Glutamatergic neuron (in vitro differentiated cells): ENCODE data around the gene FHIT. TPM values are rescaled to one million over a fixed set of nuclear protein-coding genes. Genes with fewer than 3 reads are reported as not detected.

Experiments
- DNase-seq: peaks from one replicate; pipeline ENCODE4 v3.0.0; 2022
- H3K27ac Mint-ChIP-seq: one replicate; pipeline ENCODE4 v1.8.0; 2020; ENCODE audit warnings: mild to moderate bottlenecking, mixed read lengths, inconsistent platforms; ENCODE audit not compliant: unreplicated experiment
- H3K27me3 Mint-ChIP-seq: one replicate; pipeline ENCODE4 v1.8.0; 2020; ENCODE audit warnings: mild to moderate bottlenecking, moderate library complexity, mixed read lengths, inconsistent platforms; ENCODE audit not compliant: unreplicated experiment
- H3K36me3 Mint-ChIP-seq: one replicate; pipeline ENCODE4 v1.8.0; 2020; ENCODE audit warnings: mild to moderate bottlenecking, mixed read lengths, inconsistent platforms; ENCODE audit not compliant: unreplicated experiment
- H3K4me1 Mint-ChIP-seq: one replicate; pipeline ENCODE4 v1.8.0; 2020; ENCODE audit warnings: mild to moderate bottlenecking, low read depth, mixed read lengths, inconsistent platforms; ENCODE audit not compliant: unreplicated experiment
- H3K4me3 Mint-ChIP-seq: one replicate; pipeline ENCODE4 v1.8.0; 2020; ENCODE audit warnings: mild to moderate bottlenecking, mixed read lengths, inconsistent platforms; ENCODE audit not compliant: unreplicated experiment
- H3K9me3 Mint-ChIP-seq: one replicate; pipeline ENCODE4 v1.8.0; 2020; ENCODE audit warnings: mild to moderate bottlenecking, moderate library complexity, mixed read lengths, inconsistent platforms; ENCODE audit not compliant: unreplicated experiment
- total RNA-seq: library from RNA; stranded (reverse); fragmentation: NEBNext Ultra II Directional; extraction: Animal tissue kit (Norgen Biotek cat#: 25700); gene quantifications from one replicate; pipeline ENCODE4 v1.2.1, GENCODE V29; 2021; ENCODE audit not compliant: unreplicated experiment
- TF ChIP-seq, protein P1 (sequence below): fragments of 200-600 bp; sonication (generic); IDR thresholded peaks from one replicate; pipeline ENCODE4 v1.5.0; 2021; ENCODE audit not compliant: partially characterized antibody, unreplicated experiment

Gene FHIT
- total RNA-seq, 1 donor from 2014 or later = 15.2 TPM

DNA sequence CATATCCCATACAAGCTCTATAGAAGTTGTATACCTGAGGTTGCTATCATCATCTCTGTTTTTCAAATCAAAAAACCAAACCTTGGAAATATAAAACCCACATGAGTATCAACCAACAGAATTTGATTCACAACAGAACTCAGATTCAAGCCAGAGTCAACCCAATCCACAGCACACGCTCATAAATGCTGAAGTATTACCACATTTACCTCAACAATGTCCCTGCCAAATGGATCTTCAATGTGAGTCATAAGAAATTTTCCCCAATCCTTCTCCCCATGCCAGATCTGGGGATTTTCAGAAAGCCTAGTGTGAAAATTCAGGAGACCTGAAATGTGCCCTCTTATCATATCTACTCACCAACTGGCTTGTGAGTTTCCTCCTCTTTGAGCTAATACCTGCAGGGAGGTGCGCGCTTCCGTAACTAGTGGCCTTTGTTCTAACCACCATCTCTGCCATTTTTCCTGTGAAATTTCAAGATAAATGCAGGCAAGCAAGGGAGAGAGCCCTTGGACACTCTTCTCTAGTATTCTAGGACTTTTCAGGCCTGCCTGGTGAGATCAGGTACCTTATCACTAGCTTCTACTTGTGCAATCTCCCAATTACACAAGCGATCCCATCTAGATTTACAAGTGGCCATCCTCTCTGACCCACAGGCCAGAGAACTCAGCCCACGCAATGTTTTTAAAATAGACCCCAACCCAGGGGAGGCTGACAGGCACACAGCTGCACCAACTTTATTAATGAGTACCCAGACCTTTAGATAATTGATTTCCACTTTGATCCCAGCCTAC, 1124.5 kb downstream of the FHIT start:
- Mint-ChIP-seq H3K4me1 (no peaks in the 10 kb centered on the region), H3K9me3 (no peaks in the 10 kb centered on the region), H3K27ac (no peak overlapping the region), H3K36me3 (no peaks in the 10 kb centered on the region), H3K27me3 (no peaks in the 10 kb centered on the region), H3K4me3 (no peak overlapping the region)
- TF ChIP-seq, protein P1, sequence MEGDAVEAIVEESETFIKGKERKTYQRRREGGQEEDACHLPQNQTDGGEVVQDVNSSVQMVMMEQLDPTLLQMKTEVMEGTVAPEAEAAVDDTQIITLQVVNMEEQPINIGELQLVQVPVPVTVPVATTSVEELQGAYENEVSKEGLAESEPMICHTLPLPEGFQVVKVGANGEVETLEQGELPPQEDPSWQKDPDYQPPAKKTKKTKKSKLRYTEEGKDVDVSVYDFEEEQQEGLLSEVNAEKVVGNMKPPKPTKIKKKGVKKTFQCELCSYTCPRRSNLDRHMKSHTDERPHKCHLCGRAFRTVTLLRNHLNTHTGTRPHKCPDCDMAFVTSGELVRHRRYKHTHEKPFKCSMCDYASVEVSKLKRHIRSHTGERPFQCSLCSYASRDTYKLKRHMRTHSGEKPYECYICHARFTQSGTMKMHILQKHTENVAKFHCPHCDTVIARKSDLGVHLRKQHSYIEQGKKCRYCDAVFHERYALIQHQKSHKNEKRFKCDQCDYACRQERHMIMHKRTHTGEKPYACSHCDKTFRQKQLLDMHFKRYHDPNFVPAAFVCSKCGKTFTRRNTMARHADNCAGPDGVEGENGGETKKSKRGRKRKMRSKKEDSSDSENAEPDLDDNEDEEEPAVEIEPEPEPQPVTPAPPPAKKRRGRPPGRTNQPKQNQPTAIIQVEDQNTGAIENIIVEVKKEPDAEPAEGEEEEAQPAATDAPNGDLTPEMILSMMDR = no peak
- DNase-seq = no peak

DNA sequence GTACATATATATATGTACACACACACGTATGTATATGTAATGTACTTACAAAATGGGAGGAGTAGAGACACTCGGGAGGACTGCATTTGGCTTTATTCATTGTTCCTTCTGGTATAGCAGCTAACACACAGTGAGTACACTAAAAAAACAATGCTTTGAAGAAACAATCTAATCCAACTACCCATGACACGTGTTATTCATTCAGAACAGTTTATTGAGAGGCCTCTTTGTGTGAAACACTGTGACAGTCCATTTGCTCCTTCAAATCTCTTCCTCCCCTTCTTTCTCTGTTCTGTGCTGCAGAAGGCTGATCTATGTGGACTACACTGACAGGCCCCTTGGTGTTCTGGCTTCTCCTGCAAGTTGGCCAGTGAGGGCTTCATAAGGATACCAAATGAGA, 1125.6 kb downstream of the FHIT start:
- Mint-ChIP-seq H3K36me3 (no peaks in the 10 kb centered on the region), H3K27ac (no peak overlapping the region), H3K4me3 (no peak overlapping the region), H3K9me3 (no peaks in the 10 kb centered on the region), H3K27me3 (no peaks in the 10 kb centered on the region), H3K4me1 (no peaks in the 10 kb centered on the region)
- no peak for DNase-seq
- TF ChIP-seq, protein P1 = no peak

DNA sequence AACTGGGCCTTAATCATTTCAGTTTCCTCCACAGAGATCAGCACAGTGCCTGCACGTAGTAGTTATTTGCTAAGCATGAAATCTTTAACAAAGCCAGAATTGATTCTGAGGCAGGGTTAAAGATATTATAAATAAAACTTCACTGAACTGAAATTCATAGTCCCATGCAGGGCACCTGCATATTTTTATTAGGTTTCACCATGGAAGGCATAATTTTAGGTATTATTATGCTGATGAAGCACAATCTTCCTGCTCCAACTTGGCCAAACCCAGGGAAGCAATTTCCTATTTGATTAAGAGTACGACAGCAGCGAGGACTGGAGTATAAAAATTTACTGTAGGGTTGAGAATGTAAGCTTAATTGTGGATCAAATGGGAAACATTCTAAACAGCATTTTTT, 1131.0 kb downstream of the FHIT start:
- Mint-ChIP-seq H3K4me1 (no peaks in the 10 kb centered on the region), H3K27me3 (no peaks in the 10 kb centered on the region), H3K4me3 (no peak overlapping the region), H3K27ac (no peak overlapping the region), H3K36me3 (no peaks in the 10 kb centered on the region), H3K9me3 (no peaks in the 10 kb centered on the region)
- TF ChIP-seq, protein P1 = no peak
- DNase-seq = no peak

DNA sequence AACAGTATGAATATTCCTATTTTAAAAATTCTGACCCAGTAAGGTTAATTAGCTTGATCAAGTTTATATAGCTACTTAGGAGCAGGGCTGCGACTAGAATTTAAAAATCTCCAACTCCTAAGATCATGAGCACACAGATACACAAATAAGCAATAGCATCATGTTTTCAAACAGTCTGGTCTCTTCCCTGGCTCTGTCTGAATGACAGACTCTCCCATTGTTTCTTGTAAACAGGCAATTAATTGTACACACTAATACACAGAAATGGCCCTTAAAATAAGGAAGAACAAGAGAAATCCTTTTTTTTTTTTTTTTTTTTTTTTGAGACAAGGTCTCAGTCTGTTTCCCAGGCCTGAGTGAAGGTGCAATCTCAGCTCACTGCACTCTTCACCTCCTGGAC, 1137.1 kb downstream of the FHIT start:
- H3K4me3 Mint-ChIP-seq = no peak overlapping the region
- DNase-seq = no peak
- no peaks in the 10 kb centered on the region for H3K9me3 Mint-ChIP-seq
- no peaks in the 10 kb centered on the region for H3K4me1 Mint-ChIP-seq
- H3K27ac Mint-ChIP-seq = no peak overlapping the region
- TF ChIP-seq, protein P1 = no peak
- no peaks in the 10 kb centered on the region for H3K27me3 Mint-ChIP-seq
- no peaks in the 10 kb centered on the region for H3K36me3 Mint-ChIP-seq

DNA sequence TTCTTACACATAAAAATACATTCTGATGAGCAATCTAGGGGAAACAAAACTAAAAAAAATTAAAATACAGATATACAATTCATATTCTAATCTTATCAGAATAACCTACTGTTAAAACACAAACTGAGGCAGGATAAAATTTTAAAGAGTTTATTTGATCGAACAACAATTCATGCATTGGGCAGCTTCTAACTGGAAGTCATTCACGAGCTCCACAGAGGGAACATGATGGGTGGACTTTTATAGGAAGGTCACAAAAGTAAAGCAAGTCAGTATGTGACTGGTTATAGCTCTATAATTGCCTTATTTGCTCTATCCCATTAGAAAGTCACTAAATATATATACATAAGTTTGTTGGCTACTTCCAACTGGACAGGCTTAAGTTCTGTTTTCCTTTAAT, 1144.0 kb downstream of the FHIT start:
- no peaks in the 10 kb centered on the region for H3K9me3 Mint-ChIP-seq
- TF ChIP-seq, protein P1 = no peak

More for the DNA sequence above, 1144.0 kb downstream of the FHIT start:
- no peaks in the 10 kb centered on the region for H3K27me3 Mint-ChIP-seq
- no peaks in the 10 kb centered on the region for H3K4me1 Mint-ChIP-seq
- DNase-seq = no peak
- H3K36me3 Mint-ChIP-seq = no peaks in the 10 kb centered on the region
- H3K4me3 Mint-ChIP-seq = no peak overlapping the region
- no peak overlapping the region for H3K27ac Mint-ChIP-seq
